ENCODE data around the gene FGF21. TPM values are rescaled to one million over a fixed set of nuclear protein-coding genes. Genes with fewer than 3 reads are reported as not detected.
A peak's percentile ranks its signal among the peaks of the same experiment; 100 is the strongest.

Gene FGF21
- total RNA-seq, 1 donor from 2014 or later: not detected

DNA sequence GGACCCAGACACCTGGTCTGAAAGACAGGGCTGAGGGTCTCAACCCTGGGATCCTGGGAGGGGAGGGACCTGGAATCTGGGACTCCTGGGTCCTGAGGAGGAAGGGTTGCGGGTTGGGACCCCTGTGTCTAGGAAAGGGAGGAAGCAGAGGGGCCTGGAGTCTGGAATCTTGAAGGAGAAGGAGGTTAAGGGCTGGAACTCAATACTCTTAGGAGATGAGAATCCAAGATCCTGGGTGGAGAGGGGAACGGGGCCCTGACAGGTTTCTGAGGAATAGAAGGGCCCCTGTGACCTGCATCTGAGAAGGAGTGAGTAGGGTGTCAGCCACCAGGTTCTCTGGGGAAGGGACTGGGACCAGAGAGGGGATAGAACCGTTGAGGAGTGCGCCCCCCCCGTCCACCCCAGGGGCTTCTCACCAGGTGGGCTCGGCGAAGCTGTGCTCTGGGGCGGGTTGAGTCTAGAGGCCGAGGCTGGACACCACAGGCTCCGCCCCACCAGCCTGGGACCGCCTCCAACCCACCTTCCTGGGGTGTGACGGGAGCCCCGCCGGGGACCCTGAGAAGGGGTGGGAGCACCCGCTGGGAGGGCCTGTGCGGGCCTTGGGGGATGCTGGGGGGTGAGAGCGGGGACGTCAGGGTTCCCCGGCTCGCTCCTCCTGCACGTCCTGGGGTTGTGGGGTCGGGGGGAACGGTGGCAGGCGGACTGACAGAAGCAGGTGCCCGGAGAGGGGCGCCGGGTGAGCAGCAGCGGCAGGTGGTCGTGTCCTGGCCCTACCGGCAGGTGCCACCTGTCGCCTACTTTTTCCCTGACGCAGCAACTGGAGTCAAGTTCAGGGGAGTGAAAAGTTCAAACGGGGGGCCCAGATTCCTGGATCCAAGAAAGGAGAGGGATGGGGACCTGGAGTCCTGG is 35.8 kb upstream of the FGF21 start, which contains the start of gene MAMSTR:
MAMSTR (minus strand) TSS at position 463 of the 909 bp plus-strand sequence. CDS start 694 bp downstream, outside the sequence.
- H3K4me3 Mint-ChIP-seq (ENCODE audit: unreplicated experiment): peak within 1 kb of the TSS; percentile 88
- TF ChIP-seq, protein P1, sequence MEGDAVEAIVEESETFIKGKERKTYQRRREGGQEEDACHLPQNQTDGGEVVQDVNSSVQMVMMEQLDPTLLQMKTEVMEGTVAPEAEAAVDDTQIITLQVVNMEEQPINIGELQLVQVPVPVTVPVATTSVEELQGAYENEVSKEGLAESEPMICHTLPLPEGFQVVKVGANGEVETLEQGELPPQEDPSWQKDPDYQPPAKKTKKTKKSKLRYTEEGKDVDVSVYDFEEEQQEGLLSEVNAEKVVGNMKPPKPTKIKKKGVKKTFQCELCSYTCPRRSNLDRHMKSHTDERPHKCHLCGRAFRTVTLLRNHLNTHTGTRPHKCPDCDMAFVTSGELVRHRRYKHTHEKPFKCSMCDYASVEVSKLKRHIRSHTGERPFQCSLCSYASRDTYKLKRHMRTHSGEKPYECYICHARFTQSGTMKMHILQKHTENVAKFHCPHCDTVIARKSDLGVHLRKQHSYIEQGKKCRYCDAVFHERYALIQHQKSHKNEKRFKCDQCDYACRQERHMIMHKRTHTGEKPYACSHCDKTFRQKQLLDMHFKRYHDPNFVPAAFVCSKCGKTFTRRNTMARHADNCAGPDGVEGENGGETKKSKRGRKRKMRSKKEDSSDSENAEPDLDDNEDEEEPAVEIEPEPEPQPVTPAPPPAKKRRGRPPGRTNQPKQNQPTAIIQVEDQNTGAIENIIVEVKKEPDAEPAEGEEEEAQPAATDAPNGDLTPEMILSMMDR (IDR thresholded peaks at IDR 0.05; ENCODE audit: insufficient read depth, low read depth, low read length): no peak
- TF ChIP-seq EZH2 (IDR thresholded peaks at IDR 0.05; ENCODE audit: insufficient read depth, low read length): no peak
- no peaks in the 10 kb centered on the region for H3K27me3 Mint-ChIP-seq (ENCODE audit: low read depth, unreplicated experiment)
- Histone ChIP-seq H4K20me1 (ENCODE audit: insufficient read depth, low read length) (no peaks in the 10 kb centered on the region), H3K79me2 (ENCODE audit: insufficient read depth, low read length) (no peaks in the 10 kb centered on the region), H3K36me3 (ENCODE audit: insufficient read depth, low read length) (no peaks in the 10 kb centered on the region), H3K9ac (ENCODE audit: low read length) (no peak within 1 kb of the TSS), H3K4me2 (ENCODE audit: low read length) (peak within 1 kb of the TSS; percentile 86), H3K9me3 (ENCODE audit: insufficient read depth, low read depth, low read length) (no peaks in the 10 kb centered on the region), H2AFZ (ENCODE audit: low read depth, low read length) (peak within 1 kb of the TSS; percentile 94), H3K4me1 (ENCODE audit: insufficient read depth, low read length) (peaks cover 18% of the 10 kb centered on the region), H3K27me3 (ENCODE audit: insufficient read depth, low read length) (no peaks in the 10 kb centered on the region), H3K27ac (ENCODE audit: low read depth, low read length) (peak within 1 kb of the TSS; percentile 90), H3K4me3 (ENCODE audit: insufficient read depth, low read depth, low read length) (peak within 1 kb of the TSS; percentile 72)
- DNase-seq (ENCODE audit: low read depth): no peak
- peak within 1 kb of the TSS; percentile 87 for H3K27ac Mint-ChIP-seq (ENCODE audit: unreplicated experiment)
- FAIRE-seq: no peak
- H3K4me1 Mint-ChIP-seq (ENCODE audit: low read depth, unreplicated experiment): peaks cover 3% of the 10 kb centered on the region
- no peaks in the 10 kb centered on the region for H3K36me3 Mint-ChIP-seq (ENCODE audit: low read depth, unreplicated experiment)
- no peaks in the 10 kb centered on the region for H3K9me3 Mint-ChIP-seq (ENCODE audit: unreplicated experiment)

GRCh38 chr19:48720251-48720612 is 35.1 kb upstream of the FGF21 start:
- Histone ChIP-seq H3K9ac (ENCODE audit: low read length) (no peak overlapping the region), H3K4me2 (ENCODE audit: low read length) (peak overlapping the region; percentile 86), H4K20me1 (ENCODE audit: insufficient read depth, low read length) (no peaks in the 10 kb centered on the region), H3K4me1 (ENCODE audit: insufficient read depth, low read length) (peaks cover 14% of the 10 kb centered on the region), H2AFZ (ENCODE audit: low read depth, low read length) (peak overlapping the region; percentile 94), H3K79me2 (ENCODE audit: insufficient read depth, low read length) (no peaks in the 10 kb centered on the region), H3K27me3 (ENCODE audit: insufficient read depth, low read length) (no peaks in the 10 kb centered on the region), H3K36me3 (ENCODE audit: insufficient read depth, low read length) (no peaks in the 10 kb centered on the region), H3K9me3 (ENCODE audit: insufficient read depth, low read depth, low read length) (no peaks in the 10 kb centered on the region), H3K27ac (ENCODE audit: low read depth, low read length) (no peak overlapping the region), H3K4me3 (ENCODE audit: insufficient read depth, low read depth, low read length) (peak overlapping the region; percentile 72)
- Mint-ChIP-seq H3K9me3 (ENCODE audit: unreplicated experiment) (peaks cover 3% of the 10 kb centered on the region), H3K36me3 (ENCODE audit: low read depth, unreplicated experiment) (no peaks in the 10 kb centered on the region), H3K4me3 (ENCODE audit: unreplicated experiment) (peak overlapping the region; percentile 88), H3K27ac (ENCODE audit: unreplicated experiment) (peak overlapping the region; percentile 87), H3K4me1 (ENCODE audit: low read depth, unreplicated experiment) (peaks cover 6% of the 10 kb centered on the region), H3K27me3 (ENCODE audit: low read depth, unreplicated experiment) (no peaks in the 10 kb centered on the region)
- FAIRE-seq (no peak), DNase-seq (ENCODE audit: low read depth) (no peak)
- TF ChIP-seq EZH2 (IDR thresholded peaks at IDR 0.05; ENCODE audit: insufficient read depth, low read length): no peak
- TF ChIP-seq, protein P1 (IDR thresholded peaks at IDR 0.05; ENCODE audit: insufficient read depth, low read depth, low read length): no peak

All from astrocyte (in vitro differentiated cells and primary cell).